ENCODE measurements around the gene RNPS1. TPM values are rescaled to one million over a fixed set of nuclear protein-coding genes. Genes with fewer than 3 reads are reported as not detected.

The RNPS1 gene
- total RNA-seq, 3 donors from 2014 or later (not counting 1 experiment from before 2014, with no cell fraction given) = 269 to 284 (median 273) TPM

- Histone ChIP-seq H3K27me3 (ENCODE audit: control insufficient read depth, insufficient read depth, low read length) (no peaks in the 10 kb centered on the region), H3K27ac (ENCODE audit: low read length) (no peak overlapping the region), H3K36me3 (ENCODE audit: control insufficient read depth, insufficient read depth, low read length) (peaks cover 4% of the 10 kb centered on the region), H3K9me3 (ENCODE audit: control insufficient read depth, insufficient read depth, low read length) (no peaks in the 10 kb centered on the region), H3K4me3 (ENCODE audit: low read length) (no peak overlapping the region), H3K4me1 (ENCODE audit: control insufficient read depth, insufficient read depth, low read length) (no peaks in the 10 kb centered on the region)
- no peak for TF ChIP-seq CTCF (IDR thresholded peaks at IDR 0.05)
- no peaks in the 10 kb centered on the region for H3K9me3 Mint-ChIP-seq
- intact Hi-C loops (cut with micrococcal nuclease) = no loop called here
- no peaks in the 10 kb centered on the region for H3K27me3 Mint-ChIP-seq (ENCODE audit: low read depth in 2 of 2)
- H3K27ac Mint-ChIP-seq = no peak overlapping the region
- no peak for ATAC-seq
- DNase-seq = no peak
- no peak overlapping the region for H3K4me3 Mint-ChIP-seq
- no peaks in the 10 kb centered on the region for H3K4me1 Mint-ChIP-seq
- H3K36me3 Mint-ChIP-seq = no peaks in the 10 kb centered on the region
- WGBS (ENCODE audit: insufficient coverage) = 93% methylated on average over 35 of the region's 37 CpGs
These were observed 16.3 kb upstream of the RNPS1 start for GRCh38 chr16:2284001-2284770.

- no peak overlapping the region for H3K4me3 ChIP-seq (ENCODE audit: low read length)
These were observed 15.1 kb upstream of the RNPS1 start for GRCh38 chr16:2282866-2283555.

DNA sequence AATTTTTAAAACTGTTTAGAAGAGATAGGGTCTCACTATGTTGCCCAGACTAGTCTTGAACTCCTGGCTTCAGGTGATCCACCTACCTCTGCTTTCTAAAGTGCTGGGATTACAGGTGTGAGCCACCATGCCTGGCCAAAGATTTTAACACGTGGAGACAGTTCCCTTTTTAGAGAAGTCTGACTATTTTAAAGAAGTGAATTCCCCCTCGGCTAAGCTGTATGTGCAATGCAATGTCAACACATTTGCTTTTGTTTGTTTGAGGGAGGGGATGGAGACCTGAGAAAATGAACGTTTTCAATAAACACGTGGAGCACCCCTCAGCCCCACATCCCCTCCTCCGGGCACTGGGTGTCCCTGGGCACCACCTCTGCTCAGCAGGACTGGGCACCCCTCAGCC, 14.3 kb upstream of the RNPS1 start:
- 80% methylated on average over 2 of the region's 5 CpGs for WGBS (ENCODE audit: insufficient coverage)

More at GRCh38 chr16:2282866-2283555, 15.1 kb upstream of the RNPS1 start:
- Mint-ChIP-seq H3K36me3 (no peaks in the 10 kb centered on the region), H3K4me1 (no peaks in the 10 kb centered on the region), H3K27ac (no peak overlapping the region), H3K4me3 (no peak overlapping the region), H3K27me3 (ENCODE audit: low read depth in 2 of 2) (no peaks in the 10 kb centered on the region), H3K9me3 (no peaks in the 10 kb centered on the region)
- WGBS (ENCODE audit: insufficient coverage) = 92% methylated on average over 26 of the region's 26 CpGs
- intact Hi-C loops (cut with micrococcal nuclease) = no loop called here
- Histone ChIP-seq H3K36me3 (ENCODE audit: control insufficient read depth, insufficient read depth, low read length) (peaks cover 4% of the 10 kb centered on the region), H3K27me3 (ENCODE audit: control insufficient read depth, insufficient read depth, low read length) (no peaks in the 10 kb centered on the region), H3K4me1 (ENCODE audit: control insufficient read depth, insufficient read depth, low read length) (no peaks in the 10 kb centered on the region), H3K27ac (ENCODE audit: low read length) (no peak overlapping the region), H3K9me3 (ENCODE audit: control insufficient read depth, insufficient read depth, low read length) (no peaks in the 10 kb centered on the region)
- ATAC-seq = no peak
- no peak for TF ChIP-seq CTCF (IDR thresholded peaks at IDR 0.05)
- no peak for DNase-seq

More for the DNA sequence above, 14.3 kb upstream of the RNPS1 start:
- ATAC-seq (no peak), DNase-seq (no peak)
- peaks cover 4% of the 10 kb centered on the region for H3K36me3 ChIP-seq (ENCODE audit: control insufficient read depth, insufficient read depth, low read length)
- no peaks in the 10 kb centered on the region for H3K27me3 ChIP-seq (ENCODE audit: control insufficient read depth, insufficient read depth, low read length)
- no peaks in the 10 kb centered on the region for H3K36me3 Mint-ChIP-seq
- H3K4me3 Mint-ChIP-seq = no peak overlapping the region
- H3K27ac Mint-ChIP-seq = no peak overlapping the region
- intact Hi-C loops (cut with micrococcal nuclease) = no loop called here
- no peak for TF ChIP-seq CTCF (IDR thresholded peaks at IDR 0.05)
- no peaks in the 10 kb centered on the region for H3K27me3 Mint-ChIP-seq (ENCODE audit: low read depth in 2 of 2)
- no peaks in the 10 kb centered on the region for H3K9me3 Mint-ChIP-seq
- no peaks in the 10 kb centered on the region for H3K4me1 Mint-ChIP-seq
- H3K9me3 ChIP-seq (ENCODE audit: control insufficient read depth, insufficient read depth, low read length) = no peaks in the 10 kb centered on the region
- H3K4me3 ChIP-seq (ENCODE audit: low read length) = no peak overlapping the region
- H3K4me1 ChIP-seq (ENCODE audit: control insufficient read depth, insufficient read depth, low read length) = no peaks in the 10 kb centered on the region
- no peak overlapping the region for H3K27ac ChIP-seq (ENCODE audit: low read length)

Measured in natural killer cell (primary cell).